GM19372 (cell line): ENCODE measurements around the gene ITIH3.

ENCODE experiments used
- ATAC-seq: cut with Tn5 transposase; IDR thresholded peaks from one replicate; pipeline ENCODE4 v1.9.1; 2021; ENCODE audit warnings: mild to moderate bottlenecking, low read depth, moderate library complexity; ENCODE audit not compliant: unreplicated experiment

Gene ITIH3

GRCh38 chr3:52777959-52778805 lies 16.4 kb upstream of the ITIH3 start:
- ATAC-seq, result no peak

- no peak for ATAC-seq
Observed at GRCh38 chr3:52779011-52779836, 15.4 kb upstream of the ITIH3 start.

- ATAC-seq, result no peak
Observed at GRCh38 chr3:52779837-52780585, 14.6 kb upstream of the ITIH3 start.

- no peak for ATAC-seq
Observed at GRCh38 chr3:52781741-52782140, 12.9 kb upstream of the ITIH3 start.

GRCh38 chr3:52782412-52783210 lies 12.0 kb upstream of the ITIH3 start:
- ATAC-seq, result no peak

GRCh38 chr3:52783211-52783555 lies 11.4 kb upstream of the ITIH3 start:
- ATAC-seq, result no peak

GRCh38 chr3:52784021-52784621 lies 10.5 kb upstream of the ITIH3 start:
- no peak for ATAC-seq

GRCh38 chr3:52784931-52785590 lies 9.5 kb upstream of the ITIH3 start:
- no peak for ATAC-seq

GRCh38 chr3:52786330-52787215 lies 8.0 kb upstream of the ITIH3 start:
- ATAC-seq, result no peak

GRCh38 chr3:52787246-52787645 lies 7.3 kb upstream of the ITIH3 start:
- ATAC-seq, result no peak

- ATAC-seq, result no peak
Observed at GRCh38 chr3:52787672-52788625, 6.6 kb upstream of the ITIH3 start.

GRCh38 chr3:52788890-52789745 lies 5.5 kb upstream of the ITIH3 start:
- no peak for ATAC-seq

GRCh38 chr3:52789746-52790040 lies 4.9 kb upstream of the ITIH3 start:
- no peak for ATAC-seq

- ATAC-seq, result no peak
Observed at GRCh38 chr3:52790337-52790736, 4.3 kb upstream of the ITIH3 start.

GRCh38 chr3:52790741-52791140 lies 3.9 kb upstream of the ITIH3 start:
- ATAC-seq, result no peak

GRCh38 chr3:52791366-52791765 lies 3.2 kb upstream of the ITIH3 start:
- ATAC-seq, result no peak

GRCh38 chr3:52791928-52792327 lies 2.7 kb upstream of the ITIH3 start:
- ATAC-seq, result no peak
